Activated T-cell treated with anti-CD3 and anti-CD28 coated beads for 48 hours (primary cell): ENCODE data around the gene ITIH2.
"Not testable (repeated sequence)": the region's sequence is repeated elsewhere in the genome, so short reads cannot be mapped to it uniquely, and the experiment has no call there.

ENCODE experiments used
- DNase-seq: peaks from one replicate; pipeline ENCODE4 v3.0.0-alpha.2; 2020; ENCODE audit warnings: low read depth

ITIH2 gene

DNA sequence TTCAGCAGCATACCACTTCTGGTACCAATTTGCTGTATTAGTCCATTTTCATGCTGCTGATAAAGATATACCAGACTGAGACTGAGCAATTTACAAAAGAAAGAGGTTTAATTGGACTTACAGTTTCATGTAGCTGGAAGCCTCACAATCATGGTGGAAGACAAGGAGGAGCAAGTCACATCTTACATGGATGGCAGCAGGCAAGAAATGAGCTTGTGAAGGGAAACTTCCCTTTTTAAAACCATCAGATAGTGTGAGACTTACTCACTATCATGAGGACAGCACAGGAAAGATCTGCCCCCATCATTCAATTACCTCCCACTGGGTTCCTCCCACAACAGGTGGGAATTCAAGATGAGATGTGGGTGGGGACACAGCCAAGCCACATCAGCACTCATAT is 9.9 kb upstream of the ITIH2 start:
- not testable (repeated sequence) for DNase-seq

DNA sequence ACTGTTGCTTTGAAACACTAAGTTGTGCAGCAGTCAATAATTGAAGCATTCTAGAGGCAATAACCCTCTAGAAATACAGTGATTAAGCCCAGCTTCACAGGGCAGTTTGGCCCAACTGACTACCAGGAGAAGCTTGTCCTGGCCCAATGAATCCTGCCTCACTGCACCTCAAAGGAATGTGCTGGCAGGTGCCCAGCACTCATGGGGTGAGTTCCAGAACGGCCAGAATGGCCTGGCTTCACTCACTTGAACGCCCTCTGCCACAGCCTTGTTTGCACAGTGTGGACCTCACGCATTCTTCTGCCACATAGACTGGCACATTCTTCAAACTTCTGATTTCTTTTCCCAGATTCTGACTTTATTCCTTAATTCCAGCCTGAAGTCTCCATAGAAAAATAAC is 6.6 kb upstream of the ITIH2 start:
- DNase-seq, result no peak

DNA sequence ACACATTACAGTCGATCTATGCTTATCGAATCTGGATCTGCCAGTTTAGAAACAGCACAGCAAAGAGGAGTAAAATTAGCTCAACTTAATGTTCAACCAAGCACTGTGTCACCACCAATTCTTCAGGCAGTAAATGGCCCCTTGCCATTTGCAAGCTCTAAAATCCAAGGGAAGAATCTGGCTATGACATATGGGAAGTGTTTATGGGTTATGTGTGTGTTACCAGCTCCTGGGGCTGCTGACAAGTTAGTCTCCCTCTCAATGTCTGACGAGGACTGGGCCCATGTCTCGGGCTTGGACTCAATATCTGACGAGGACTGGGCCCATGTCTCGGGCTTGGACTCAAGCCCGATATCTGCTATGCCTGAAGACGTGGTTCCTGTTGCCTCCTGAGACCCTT is 5.7 kb upstream of the ITIH2 start:
- no peak for DNase-seq

DNA sequence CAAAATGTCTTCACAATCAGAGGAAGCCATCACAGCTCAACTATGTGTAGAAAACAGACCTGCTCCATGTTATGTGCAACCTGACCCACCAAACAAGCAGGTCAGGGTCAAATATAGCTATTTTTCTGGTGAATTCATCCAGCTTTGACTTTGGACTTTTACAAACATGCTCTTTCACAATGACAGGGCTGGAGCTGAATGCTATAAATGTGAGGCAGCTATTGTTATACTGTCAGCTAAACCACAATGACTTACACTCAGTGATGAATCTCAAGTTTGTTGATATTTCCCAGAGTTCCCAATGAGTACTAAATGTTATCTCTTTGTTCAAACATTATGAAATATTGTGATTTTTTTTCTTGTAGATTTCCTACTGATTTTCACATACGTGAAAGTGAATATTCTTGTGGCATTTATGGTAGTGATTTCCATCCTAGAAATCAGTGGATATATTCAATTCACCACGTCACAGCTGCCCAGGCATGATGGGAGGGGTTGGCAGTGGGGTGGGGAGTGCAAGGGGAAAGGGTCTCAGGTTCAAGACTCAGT is 2.5 kb upstream of the ITIH2 start:
- DNase-seq, result no peak

DNA sequence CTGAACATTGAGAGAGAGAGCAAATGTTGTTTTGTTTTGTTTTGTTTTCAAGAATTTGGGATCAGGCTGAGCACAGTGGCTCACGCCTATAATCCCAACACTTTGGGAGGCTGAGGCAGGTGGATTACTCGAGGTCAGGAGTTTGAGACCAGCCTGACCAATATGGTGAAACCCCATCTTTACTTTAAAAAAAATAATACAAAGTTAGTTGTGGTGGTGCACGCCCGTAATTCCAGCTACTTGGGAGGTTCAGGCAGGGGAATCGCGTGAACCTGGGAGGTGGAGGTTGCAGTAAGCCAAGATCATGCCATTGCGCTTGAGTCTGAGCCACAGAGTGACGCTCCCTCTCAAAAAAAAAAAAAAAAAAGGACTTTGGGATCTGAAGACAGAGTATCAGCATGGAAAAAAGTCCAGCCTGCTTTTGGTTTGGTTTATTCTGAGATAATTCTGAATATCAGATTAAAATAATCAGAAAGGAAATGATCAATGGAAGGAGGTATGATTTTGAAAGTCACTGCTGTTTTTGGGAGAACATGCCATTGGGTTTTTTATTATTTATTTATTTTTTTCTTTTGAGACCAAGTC is 1.9 kb upstream of the ITIH2 start:
- DNase-seq, result no peak

DNA sequence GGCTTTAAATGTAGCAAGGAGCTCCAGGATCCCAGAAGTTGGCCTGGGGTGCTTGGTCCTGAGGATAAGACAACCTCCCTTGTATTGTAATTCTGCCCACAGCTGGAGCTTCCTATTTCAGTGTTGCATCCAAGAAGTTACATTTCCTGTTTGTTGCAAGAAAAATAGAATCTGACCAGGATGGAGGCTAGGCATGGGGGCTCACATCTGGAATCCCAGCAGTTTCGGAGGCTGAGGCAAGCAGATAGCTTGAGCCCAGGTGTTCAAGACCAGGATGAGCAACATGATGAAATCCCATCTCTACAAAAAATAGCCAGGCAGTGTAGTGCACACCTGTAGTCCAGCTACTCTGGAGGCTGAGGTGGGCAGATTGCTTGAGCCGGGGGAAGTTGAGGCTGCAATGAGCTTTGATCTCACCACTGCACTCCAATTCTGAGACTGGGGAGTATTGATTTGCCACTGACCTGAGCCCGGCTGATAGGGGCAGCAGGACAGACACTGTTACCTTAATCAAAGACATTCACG is 766 bp upstream of the ITIH2 start:
- DNase-seq, result no peak

DNA sequence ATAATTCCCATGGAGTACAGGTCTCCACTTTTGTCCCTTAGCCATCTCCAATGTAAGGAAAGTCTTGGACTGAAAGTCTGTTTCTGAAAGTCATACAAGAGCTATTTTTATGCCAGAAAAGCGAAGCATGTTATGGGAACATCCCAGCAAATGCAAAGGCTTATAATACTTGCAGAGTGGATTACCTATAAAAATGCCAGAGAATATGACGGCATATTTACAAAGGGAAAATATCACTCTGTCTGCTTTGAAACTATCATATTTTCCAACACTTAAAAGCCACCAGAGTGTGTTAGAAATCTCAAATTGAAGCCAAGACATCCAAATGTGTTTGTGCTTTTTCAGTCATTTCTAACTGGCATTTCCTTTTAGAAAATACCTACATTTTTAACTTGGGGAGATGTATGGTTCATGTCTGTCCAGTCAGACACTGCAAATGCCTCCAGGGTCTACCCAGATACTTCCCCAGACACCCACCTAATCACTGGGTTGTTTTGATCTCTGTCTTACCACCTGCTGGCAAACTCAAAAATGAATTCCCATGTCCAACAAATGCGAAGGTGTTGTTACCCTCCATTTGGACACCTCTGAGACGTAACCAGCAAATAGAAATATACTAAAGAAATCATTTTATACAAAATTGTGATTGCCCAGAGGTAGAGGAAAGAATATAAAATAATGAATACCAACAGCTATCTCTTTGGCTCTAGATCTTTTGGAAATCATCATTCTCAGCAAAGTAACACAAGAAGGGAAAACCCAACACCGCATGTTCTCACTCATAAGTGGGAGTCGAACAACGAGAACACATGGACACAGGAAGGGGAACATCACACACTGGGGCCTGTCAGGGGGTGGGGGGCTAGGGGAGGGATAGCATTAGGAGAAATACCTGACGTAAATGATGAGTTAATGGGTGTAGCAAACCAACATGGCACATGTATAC is 1.2 kb downstream of the ITIH2 start:
- DNase-seq, result no peak

DNA sequence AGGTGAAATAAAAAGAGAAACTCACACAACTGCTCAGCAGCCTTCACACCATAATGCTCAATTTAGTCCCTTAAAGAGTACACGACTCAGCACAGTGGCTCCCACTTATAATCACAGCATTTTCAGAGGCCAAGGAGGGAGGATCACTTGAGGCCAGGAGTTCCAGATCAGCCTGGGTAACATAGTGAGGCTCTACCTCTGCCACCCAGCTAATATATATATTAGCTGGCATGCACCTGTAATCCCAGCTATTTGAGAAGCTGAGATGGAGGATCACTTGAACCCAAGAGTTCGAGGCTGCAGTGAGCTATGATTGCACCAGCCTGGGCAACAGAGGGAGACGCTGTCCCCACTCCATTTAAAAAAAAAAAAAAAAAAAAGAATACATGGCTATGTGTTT is 2.2 kb downstream of the ITIH2 start:
- DNase-seq, result no peak

DNA sequence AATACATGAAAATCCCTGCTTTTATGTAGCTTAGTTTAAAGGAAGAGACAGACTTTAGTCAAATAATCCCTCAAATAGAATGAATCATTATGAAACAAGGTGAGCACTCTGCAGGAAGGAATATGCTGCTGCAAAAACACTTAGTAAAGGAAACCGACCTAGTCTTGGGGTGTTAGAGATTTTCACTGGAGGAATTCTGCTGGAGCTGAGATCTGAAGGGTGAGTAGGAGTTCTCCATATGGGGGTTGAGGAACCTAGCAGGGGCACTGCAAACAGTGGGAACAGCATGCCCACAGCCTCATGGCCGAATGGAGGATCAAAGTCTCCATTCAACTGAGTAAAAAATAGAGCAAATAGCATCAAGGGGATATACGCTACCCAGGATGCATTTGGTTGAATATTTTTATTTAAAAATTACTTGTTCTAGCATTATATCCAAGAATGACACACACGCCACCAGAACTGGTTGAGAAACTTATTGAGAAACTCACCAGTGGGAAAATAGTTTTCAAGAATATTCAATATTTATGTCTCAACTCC is 3.5 kb downstream of the ITIH2 start:
- DNase-seq, result no peak

DNA sequence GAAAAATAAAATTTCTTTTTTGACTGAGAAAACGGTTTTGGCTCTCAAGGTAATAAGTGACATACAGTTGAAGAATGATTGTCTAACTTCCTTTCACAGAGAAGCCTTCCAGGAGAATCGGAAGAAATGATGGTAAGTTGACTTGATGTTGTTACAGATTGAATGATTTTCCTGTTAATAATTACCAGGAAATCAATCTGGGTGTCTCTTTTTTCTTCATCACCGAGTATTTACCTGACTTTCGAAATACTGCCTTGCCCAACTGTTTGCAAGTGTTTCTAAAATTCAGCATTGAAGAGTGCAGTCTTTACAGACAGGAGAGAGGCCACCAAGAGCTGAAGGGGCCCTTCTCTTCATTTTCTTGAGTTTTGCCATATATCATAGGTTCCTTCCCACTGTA is 4.0 kb downstream of the ITIH2 start:
- DNase-seq, result no peak

DNA sequence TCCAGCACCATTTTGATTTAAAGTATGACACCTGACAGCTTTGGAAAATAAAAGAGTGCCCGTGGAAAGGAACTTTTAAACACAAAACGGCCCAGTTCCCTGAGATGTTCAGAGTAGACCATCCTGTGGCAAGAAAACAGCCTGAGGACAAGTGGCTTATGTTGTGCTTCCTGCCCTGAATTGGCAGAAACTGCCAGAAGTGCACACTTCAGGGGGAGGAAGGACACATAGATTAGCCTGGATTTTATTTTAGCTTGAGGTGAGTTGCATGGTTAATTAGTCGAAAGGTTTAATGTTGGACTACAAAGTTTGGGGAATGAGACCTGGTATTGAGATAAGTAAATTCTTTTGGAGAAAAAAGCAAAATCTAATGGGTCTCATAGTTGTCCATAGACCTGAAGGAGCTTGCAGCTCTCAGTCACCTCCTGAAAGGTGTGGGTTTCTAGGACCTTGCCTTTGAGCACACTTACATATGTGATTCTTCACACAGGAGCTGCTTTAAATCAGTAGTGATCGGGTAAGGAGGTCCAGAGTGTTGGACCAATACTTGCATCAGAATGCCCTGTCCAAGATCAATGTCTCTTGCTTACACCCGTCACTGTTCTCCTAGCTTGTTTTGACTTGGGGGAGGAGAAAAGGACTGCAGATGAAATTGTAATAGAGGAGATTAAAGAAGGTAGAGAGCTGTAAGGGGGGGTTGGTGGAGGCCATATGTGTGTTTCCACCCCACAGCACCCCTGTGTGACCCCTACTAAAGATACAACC is 4.9 kb downstream of the ITIH2 start:
- DNase-seq, result no peak

DNA sequence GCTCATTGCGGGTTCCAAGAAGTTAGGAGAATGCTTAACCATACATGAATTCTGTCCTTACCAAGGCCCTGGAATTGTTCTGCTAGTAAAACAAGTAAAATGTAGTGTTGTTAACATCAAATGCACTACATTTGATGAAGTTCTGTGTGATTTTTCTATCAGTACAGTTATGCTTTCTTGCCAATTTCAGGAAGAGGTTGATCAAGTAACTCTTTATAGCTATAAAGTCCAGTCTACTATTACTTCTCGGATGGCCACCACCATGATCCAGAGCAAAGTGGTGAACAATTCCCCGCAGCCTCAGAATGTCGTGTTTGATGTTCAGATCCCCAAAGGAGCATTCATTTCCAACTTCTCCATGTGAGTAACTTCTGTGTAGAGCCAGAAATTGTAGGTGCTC is 5.7 kb downstream of the ITIH2 start:
- no peak for DNase-seq

DNA sequence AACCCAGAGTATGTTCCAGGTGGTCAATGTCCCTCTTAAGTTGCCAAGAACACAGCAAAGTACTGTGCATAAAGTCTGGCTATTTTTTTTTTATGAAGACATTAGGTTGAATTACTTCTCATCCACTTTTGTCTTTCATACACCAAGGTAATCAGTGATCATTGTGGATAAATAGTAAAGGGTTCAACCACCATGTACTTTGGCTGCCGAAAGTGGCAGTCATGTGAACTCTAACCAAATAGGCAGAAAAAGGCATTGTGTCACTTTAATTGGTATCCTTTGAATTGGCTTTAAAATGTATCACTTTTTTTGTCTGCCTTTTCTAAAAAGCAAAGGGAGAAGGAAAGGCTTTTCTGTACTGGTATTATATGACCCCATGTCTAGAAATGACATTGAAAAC is 7.3 kb downstream of the ITIH2 start:
- no peak for DNase-seq

DNA sequence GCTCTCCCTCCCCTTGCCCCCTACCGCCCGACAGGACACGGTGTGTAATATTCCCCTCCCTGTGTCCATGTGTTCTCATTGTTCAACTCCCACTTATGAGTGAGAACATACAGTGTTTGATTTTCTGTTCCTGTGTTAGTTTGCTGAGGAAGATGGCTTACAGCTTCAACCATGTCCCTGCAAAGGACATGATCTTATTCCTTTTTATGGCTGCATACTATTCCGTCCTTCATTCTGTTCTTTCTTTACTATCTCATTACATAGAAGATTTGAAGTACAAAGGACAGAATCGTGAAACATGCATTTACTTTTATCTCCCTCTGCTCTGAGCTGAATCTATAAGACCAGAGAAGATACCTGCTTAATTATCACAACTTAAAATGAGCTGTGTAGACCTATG is 8.0 kb downstream of the ITIH2 start:
- not testable (repeated sequence) for DNase-seq

DNA sequence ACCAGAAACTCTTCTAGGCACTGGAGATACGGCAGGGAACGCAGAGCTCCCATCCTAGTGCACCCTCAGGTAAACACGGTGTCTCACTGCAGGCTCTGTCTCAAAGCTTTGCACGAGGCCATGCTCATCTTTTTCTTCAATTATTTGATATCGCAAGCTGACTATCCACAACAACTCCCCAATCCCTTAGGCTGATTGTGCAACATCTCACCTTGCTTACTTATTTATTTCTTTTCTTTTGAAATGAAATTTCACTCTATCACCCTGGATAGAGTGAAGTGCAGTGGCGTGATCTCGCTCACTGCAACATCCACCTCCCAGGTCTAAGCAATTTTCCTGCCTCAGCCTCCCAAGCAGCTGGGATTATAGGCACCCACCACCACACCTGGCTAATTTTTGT is 12.4 kb downstream of the ITIH2 start:
- DNase-seq, result no peak

DNA sequence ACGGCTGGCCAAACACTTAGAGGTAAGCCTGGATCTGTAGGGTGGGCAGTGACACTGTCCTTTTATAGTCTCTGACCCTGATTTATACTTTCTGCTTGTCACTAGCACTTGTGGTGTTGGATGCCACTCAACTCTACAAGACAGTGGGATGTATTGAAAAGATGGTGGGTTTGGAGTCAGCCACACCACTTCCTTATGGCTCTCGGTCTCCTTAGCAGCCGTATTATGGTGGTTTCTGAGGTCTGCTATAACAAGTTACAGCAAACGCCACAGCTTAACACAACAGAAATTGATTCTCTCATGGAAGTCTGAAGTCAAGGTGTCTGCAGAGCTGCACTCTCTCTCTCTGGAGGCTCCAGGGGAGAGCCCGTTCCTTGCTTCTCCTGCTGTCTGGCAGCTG is 14.7 kb downstream of the ITIH2 start:
- no peak for DNase-seq

DNA sequence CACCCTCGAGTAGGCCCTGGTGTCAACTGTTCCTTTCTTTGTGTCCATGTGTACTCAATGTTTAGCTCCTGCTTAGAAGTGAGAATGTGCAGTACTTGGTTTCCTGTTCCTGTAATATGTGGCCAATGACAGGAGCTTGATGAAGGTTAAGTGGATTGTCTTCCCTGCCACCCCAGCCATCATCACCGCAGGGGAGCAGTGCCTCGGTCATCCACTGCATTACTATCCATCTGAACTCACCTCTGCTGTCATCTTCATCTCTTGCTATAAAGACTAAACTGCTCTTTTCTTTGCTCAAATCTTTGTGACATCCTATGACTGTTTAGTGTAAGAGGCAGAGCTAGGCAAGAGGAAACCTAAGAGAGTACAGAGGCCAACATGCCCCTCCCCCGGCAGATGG is 15.6 kb downstream of the ITIH2 start:
- no peak for DNase-seq

DNA sequence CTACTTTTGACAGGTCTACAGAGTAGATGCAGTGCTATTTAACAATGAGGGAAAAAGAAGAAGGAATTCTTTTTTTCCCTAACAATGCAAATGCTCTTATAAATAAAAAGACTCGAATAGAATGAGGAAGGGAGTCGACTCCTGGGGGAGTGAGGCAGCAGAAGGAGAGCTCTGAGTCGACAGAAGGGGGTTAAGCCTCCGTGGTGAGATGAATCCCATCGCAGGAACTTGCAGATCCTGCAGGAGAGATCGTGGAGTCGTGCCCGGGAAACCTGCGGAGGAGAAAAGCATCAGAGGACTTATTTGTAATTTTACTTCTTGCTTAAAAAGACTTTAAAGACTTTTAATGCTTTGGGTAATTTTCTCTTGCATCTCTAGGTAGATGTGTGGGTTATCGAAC is 17.4 kb downstream of the ITIH2 start:
- no peak for DNase-seq

DNA sequence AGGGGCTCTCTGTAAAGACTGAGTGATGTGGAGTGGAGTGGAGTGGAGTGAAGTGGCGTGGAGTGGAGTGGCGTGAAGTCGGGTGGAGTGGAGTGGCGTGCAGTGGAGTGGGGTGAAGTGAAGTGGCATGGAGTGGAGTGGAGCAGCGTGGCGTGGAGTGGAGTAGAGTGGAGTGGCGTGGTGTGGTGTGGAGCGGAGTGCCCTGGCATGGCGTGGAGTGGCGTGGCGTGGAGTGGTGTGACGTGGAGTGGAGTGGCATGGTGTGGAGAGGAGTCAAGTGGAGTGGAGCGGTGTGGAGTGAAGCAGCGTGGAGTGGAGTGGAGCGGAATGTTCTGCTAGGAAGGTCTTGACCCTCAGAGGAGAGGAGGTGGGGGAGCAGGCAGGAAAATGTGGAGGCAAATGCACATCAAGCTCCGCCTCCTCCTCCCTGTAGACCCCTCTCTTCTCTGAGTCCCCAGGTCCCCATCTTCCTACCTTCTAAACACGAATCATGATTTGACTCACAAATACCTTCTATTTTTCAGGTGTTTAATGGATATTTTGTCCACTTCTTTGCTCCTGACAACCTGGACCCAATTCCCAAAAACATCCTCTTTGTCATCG is 19.9 kb downstream of the ITIH2 start:
- DNase-seq, result no peak

DNA sequence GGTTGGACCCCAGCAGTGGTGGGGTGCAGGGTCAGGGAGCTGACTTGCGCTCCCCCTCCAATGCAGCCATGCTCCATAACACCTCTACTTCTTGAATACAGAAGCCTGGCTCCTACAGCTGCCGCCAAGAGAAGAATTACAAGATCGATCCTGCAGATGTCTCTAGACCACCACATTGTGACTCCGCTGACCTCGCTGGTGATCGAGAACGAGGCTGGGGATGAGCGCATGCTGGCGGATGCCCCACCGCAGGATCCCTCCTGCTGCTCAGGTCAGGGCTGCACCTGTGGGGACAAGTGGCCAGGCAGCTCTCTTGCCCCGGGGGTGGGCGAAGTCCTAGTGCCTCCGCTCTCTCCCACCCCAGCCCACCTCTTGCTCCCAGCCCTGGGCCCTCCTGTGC is 31.7 kb downstream of the ITIH2 start:
- no peak for DNase-seq

DNA sequence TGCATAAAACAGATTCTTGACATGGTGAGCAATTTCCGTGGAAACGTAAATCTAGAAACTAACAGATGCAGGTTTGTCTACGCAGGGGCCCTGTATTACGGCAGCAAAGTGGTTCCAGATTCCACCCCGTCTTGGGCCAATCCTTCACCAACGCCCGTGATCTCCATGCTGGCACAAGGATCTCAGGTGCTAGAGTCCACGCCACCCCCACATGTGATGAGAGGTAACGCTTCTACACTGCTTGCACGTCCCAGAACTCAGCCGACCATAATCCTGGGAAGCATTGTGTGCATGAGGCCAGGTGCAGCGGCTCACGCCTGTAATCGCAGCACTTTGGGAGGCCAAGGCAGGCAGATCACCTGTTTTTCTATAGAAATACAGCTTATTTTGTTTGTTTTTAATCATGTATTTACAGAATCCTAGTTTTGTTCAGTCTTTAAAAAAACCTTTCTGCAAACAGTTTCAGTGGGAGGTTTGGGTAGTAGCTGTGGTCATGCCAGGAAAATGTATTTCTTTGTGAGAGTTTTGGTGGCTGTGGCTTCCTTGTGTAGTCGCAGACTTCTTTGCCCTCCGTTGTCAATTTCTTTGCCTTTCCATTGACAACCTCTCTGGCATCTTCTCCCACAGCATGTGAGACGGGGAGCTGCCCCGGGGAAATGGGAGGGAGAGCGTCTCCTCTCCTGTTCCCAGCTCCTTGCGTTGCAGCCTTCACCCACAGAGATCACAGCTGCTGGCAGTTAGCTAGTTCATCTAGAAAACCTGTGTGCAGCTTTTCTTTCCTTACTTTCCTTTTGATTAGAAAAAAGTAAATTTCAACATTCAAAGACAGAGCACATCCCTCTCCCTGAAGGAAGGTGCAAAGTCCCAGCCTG is 35.7 kb downstream of the ITIH2 start:
- DNase-seq, result no peak
